Loucy (cell line): ENCODE results near the gene ITSN2.

Experiments
- H2AFZ ChIP-seq: fragments of 200-600 bp; sonication (generic); 2 replicates; pipeline ENCODE4 v1.6.0; 2016; ENCODE audit warnings: antibody characterized with exemption, mild to moderate bottlenecking, low read length, moderate library complexity
- H3F3A ChIP-seq: fragments of 200-600 bp; 2 replicates; pipeline ENCODE4 v1.6.0; 2016; ENCODE audit warnings: antibody characterized with exemption, low read depth, mild to moderate bottlenecking
- H3K27me3 ChIP-seq: fragments of 200-600 bp; sonication (generic); 2 replicates; pipeline ENCODE4 v1.6.1; 2014; ENCODE audit warnings: low read length, mild to moderate bottlenecking; ENCODE audit not compliant: insufficient read depth, poor library complexity, severe bottlenecking
- H3K36me3 ChIP-seq: fragments of 200-600 bp; sonication (generic); 2 replicates; pipeline ENCODE4 v1.6.1; 2016; ENCODE audit warnings: low read length; ENCODE audit not compliant: insufficient read depth
- H3K4me1 ChIP-seq: fragments of 200-600 bp; sonication (generic); 2 replicates; pipeline ENCODE4 v1.5.1; 2014; ENCODE audit warnings: low read length, mild to moderate bottlenecking; ENCODE audit not compliant: insufficient read depth, poor library complexity, severe bottlenecking
- H3K4me2 ChIP-seq: fragments of 200-600 bp; sonication (generic); 2 replicates; pipeline ENCODE4 v1.6.0; 2014; ENCODE audit warnings: antibody characterized with exemption, low read length, low read depth, mild to moderate bottlenecking; ENCODE audit not compliant: poor library complexity, severe bottlenecking
- H3K4me3 ChIP-seq: fragments of 200-600 bp; sonication (generic); 2 replicates; pipeline ENCODE4 v1.5.1; 2014; ENCODE audit warnings: low read length, mild to moderate bottlenecking, mixed read lengths; ENCODE audit not compliant: poor library complexity, severe bottlenecking
- H3K79me2 ChIP-seq: fragments of 200-600 bp; sonication (generic); 2 replicates; pipeline ENCODE4 v1.6.1; 2014; ENCODE audit warnings: low read length; ENCODE audit not compliant: insufficient read depth
- H3K9ac ChIP-seq: fragments of 200-600 bp; sonication (generic); 2 replicates; pipeline ENCODE4 v1.6.0; 2014; ENCODE audit warnings: mild to moderate bottlenecking, low read depth, low read length, moderate library complexity; ENCODE audit not compliant: poor library complexity, severe bottlenecking
- H3K9me2 ChIP-seq: fragments of 200-600 bp; sonication (generic); replicated peaks from 2 replicates; pipeline ENCODE4 v1.6.1; 2016; ENCODE audit warnings: low read depth, low read length, mixed read lengths
- H3K9me3 ChIP-seq: fragments of 200-600 bp; sonication (generic); 2 replicates; pipeline ENCODE4 v1.6.1; 2014; ENCODE audit warnings: mild to moderate bottlenecking, antibody characterized with exemption, low read length, low read depth; ENCODE audit not compliant: insufficient read depth
- H4K20me1 ChIP-seq: fragments of 200-600 bp; sonication (generic); 2 replicates; pipeline ENCODE4 v1.6.0; 2014; ENCODE audit warnings: antibody characterized with exemption, low read length, mild to moderate bottlenecking; ENCODE audit not compliant: insufficient read depth, poor library complexity, severe bottlenecking
- EZH2phosphoT487 ChIP-seq: fragments of 200-600 bp; IDR thresholded peaks from 2 replicates; pipeline ENCODE4 v1.6.1; 2018; ENCODE audit warnings: antibody characterized with exemption, mild to moderate bottlenecking, moderate library complexity, borderline replicate concordance
- TF ChIP-seq, protein P1 (sequence below): fragments of 200-600 bp; sonication (generic); conservative IDR thresholded peaks from 2 replicates; pipeline ENCODE4 v1.5.1; 2014; ENCODE audit warnings: mild to moderate bottlenecking, antibody characterized with exemption, low read length

ITSN2 gene

DNA sequence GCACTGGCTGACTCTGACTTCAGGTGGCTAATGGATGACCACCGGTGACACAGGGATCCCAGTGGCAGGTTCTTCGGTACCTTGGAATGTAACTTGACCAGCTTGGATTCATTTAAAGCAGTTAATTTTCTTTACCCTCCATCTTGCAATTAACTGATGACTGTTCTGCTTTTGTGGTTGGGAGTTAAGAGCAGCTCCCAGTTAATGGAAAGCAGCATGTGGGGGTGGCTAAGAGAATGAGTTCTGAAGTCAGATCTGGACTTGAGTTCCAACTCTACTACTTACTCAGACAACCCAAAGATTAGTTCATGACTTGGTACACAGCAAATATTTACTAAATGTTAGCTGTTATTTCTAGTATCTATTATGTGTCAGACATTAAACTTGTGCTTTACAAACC lies 127.0 kb downstream of the ITSN2 start:
- Histone ChIP-seq H3K9ac (no peak overlapping the region), H3K9me3 (no peaks in the 10 kb centered on the region), H3K36me3 (no peaks in the 10 kb centered on the region), H3K79me2 (no peaks in the 10 kb centered on the region), H3F3A (no peaks in the 10 kb centered on the region), H3K4me3 (no peak overlapping the region), H3K4me1 (no peaks in the 10 kb centered on the region), H3K4me2 (no peak overlapping the region), H4K20me1 (no peaks in the 10 kb centered on the region), H3K27me3 (no peaks in the 10 kb centered on the region), H2AFZ (no peak overlapping the region), H3K9me2 (no peaks in the 10 kb centered on the region)
- TF ChIP-seq, protein P1, sequence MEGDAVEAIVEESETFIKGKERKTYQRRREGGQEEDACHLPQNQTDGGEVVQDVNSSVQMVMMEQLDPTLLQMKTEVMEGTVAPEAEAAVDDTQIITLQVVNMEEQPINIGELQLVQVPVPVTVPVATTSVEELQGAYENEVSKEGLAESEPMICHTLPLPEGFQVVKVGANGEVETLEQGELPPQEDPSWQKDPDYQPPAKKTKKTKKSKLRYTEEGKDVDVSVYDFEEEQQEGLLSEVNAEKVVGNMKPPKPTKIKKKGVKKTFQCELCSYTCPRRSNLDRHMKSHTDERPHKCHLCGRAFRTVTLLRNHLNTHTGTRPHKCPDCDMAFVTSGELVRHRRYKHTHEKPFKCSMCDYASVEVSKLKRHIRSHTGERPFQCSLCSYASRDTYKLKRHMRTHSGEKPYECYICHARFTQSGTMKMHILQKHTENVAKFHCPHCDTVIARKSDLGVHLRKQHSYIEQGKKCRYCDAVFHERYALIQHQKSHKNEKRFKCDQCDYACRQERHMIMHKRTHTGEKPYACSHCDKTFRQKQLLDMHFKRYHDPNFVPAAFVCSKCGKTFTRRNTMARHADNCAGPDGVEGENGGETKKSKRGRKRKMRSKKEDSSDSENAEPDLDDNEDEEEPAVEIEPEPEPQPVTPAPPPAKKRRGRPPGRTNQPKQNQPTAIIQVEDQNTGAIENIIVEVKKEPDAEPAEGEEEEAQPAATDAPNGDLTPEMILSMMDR, result no peak
- no peak for TF ChIP-seq EZH2phosphoT487

- Histone ChIP-seq H3K4me1 (no peaks in the 10 kb centered on the region), H2AFZ (no peak overlapping the region), H3K79me2 (no peaks in the 10 kb centered on the region), H3K9me3 (no peaks in the 10 kb centered on the region), H3K9ac (no peak overlapping the region), H3K36me3 (no peaks in the 10 kb centered on the region), H3K4me2 (no peak overlapping the region), H3F3A (no peaks in the 10 kb centered on the region), H3K27me3 (no peaks in the 10 kb centered on the region), H3K4me3 (no peak overlapping the region), H4K20me1 (no peaks in the 10 kb centered on the region), H3K9me2 (no peaks in the 10 kb centered on the region)
- TF ChIP-seq, protein P1, result no peak
- TF ChIP-seq EZH2phosphoT487, result no peak
Observed at GRCh38 chr2:24231461-24231881, 128.9 kb downstream of the ITSN2 start.

- Histone ChIP-seq H3K9ac (no peak overlapping the region), H3K79me2 (no peaks in the 10 kb centered on the region), H3K4me2 (no peak overlapping the region), H3K4me3 (no peak overlapping the region), H3K9me2 (no peaks in the 10 kb centered on the region), H3K27me3 (no peaks in the 10 kb centered on the region), H3K36me3 (no peaks in the 10 kb centered on the region), H4K20me1 (no peaks in the 10 kb centered on the region), H2AFZ (no peak overlapping the region), H3K9me3 (no peaks in the 10 kb centered on the region), H3F3A (no peaks in the 10 kb centered on the region), H3K4me1 (no peaks in the 10 kb centered on the region)
- TF ChIP-seq EZH2phosphoT487, result no peak
- TF ChIP-seq, protein P1, result peak; percentile 59
Observed at GRCh38 chr2:24228470-24228869, 131.9 kb downstream of the ITSN2 start.
